Measurements from ENCODE around the gene SP4. TPM values are rescaled to one million over a fixed set of nuclear protein-coding genes. Genes with fewer than 3 reads are reported as not detected.

The SP4 gene
- total RNA-seq, 6 experiments from 2014 or later: 2.3 to 3.6 (median 2.9) TPM

GRCh38 chr7:21463524-21463923, 35.6 kb downstream of the SP4 start:
- Mint-ChIP-seq H3K4me3 (no peak overlapping the region), H3K9me3 (peaks cover 9% of the 10 kb centered on the region), H3K27me3 (ENCODE audit: insufficient read depth) (no peaks in the 10 kb centered on the region), H3K4me1 (ENCODE audit: low read depth) (no peaks in the 10 kb centered on the region), H3K36me3 (ENCODE audit: low read depth) (peaks cover 11% of the 10 kb centered on the region), H3K27ac (no peak overlapping the region)
- TF ChIP-seq, protein P1, sequence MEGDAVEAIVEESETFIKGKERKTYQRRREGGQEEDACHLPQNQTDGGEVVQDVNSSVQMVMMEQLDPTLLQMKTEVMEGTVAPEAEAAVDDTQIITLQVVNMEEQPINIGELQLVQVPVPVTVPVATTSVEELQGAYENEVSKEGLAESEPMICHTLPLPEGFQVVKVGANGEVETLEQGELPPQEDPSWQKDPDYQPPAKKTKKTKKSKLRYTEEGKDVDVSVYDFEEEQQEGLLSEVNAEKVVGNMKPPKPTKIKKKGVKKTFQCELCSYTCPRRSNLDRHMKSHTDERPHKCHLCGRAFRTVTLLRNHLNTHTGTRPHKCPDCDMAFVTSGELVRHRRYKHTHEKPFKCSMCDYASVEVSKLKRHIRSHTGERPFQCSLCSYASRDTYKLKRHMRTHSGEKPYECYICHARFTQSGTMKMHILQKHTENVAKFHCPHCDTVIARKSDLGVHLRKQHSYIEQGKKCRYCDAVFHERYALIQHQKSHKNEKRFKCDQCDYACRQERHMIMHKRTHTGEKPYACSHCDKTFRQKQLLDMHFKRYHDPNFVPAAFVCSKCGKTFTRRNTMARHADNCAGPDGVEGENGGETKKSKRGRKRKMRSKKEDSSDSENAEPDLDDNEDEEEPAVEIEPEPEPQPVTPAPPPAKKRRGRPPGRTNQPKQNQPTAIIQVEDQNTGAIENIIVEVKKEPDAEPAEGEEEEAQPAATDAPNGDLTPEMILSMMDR (IDR thresholded peaks at IDR 0.05): no peak
- DNase-seq: no peak

DNA sequence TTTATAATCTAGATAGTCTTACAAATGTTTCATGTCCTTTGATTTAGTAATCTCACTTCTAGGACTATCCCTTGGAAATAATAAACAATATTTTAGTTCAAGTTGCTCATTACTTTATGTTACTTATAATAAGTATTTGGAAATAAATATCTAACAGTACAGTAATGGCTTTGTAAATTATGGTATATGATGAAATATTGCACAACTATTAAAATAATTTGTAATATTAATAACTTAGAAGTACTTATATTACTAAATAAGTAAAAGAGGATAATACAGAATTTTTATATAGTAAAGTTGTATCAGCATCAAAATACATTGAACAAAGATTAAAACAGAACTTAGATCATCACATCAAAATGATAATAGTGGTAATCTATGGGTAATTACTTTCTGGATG, 41.1 kb downstream of the SP4 start:
- no peaks in the 10 kb centered on the region for H3K9me3 Mint-ChIP-seq
- no peak for DNase-seq
- H3K4me3 Mint-ChIP-seq: no peak overlapping the region
- H3K27me3 Mint-ChIP-seq (ENCODE audit: insufficient read depth): no peaks in the 10 kb centered on the region
- no peaks in the 10 kb centered on the region for H3K4me1 Mint-ChIP-seq (ENCODE audit: low read depth)
- TF ChIP-seq, protein P1 (IDR thresholded peaks at IDR 0.05): no peak
- no peak overlapping the region for H3K27ac Mint-ChIP-seq
- H3K36me3 Mint-ChIP-seq (ENCODE audit: low read depth): no peaks in the 10 kb centered on the region

DNA sequence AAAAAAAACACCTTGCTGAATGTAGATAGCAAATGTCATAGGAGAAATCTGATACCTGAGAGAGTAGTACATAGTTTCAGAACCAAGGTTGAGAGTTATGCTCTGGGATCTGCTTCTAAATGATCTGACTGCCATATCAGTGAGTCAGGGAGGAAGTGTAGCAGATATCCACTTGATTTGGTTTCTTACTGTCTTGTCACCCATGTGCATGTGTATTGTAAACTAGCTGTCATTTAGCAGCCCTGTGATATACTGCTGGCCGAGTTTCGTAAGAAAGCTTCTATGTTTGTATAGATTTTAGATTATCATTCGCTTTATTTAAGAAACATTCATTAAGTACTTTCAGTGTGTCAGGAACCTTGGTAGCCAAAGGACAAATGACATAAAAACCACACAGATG, 42.0 kb downstream of the SP4 start:
- DNase-seq: no peak

GRCh38 chr7:21472029-21472428, 44.1 kb downstream of the SP4 start:
- no peak for DNase-seq
- no peak overlapping the region for H3K4me3 Mint-ChIP-seq
- H3K36me3 Mint-ChIP-seq (ENCODE audit: low read depth): no peaks in the 10 kb centered on the region
- no peaks in the 10 kb centered on the region for H3K9me3 Mint-ChIP-seq
- TF ChIP-seq, protein P1 (IDR thresholded peaks at IDR 0.05): no peak
- H3K27me3 Mint-ChIP-seq (ENCODE audit: insufficient read depth): no peaks in the 10 kb centered on the region
- H3K27ac Mint-ChIP-seq: no peak overlapping the region
- H3K4me1 Mint-ChIP-seq (ENCODE audit: low read depth): no peaks in the 10 kb centered on the region

More for the DNA sequence above, 42.0 kb downstream of the SP4 start:
- H3K9me3 Mint-ChIP-seq: no peaks in the 10 kb centered on the region
- H3K27me3 Mint-ChIP-seq (ENCODE audit: insufficient read depth): no peaks in the 10 kb centered on the region
- no peaks in the 10 kb centered on the region for H3K36me3 Mint-ChIP-seq (ENCODE audit: low read depth)
- H3K4me3 Mint-ChIP-seq: no peak overlapping the region
- no peaks in the 10 kb centered on the region for H3K4me1 Mint-ChIP-seq (ENCODE audit: low read depth)
- TF ChIP-seq, protein P1 (IDR thresholded peaks at IDR 0.05): no peak
- no peak overlapping the region for H3K27ac Mint-ChIP-seq

- Mint-ChIP-seq H3K27me3 (ENCODE audit: insufficient read depth) (no peaks in the 10 kb centered on the region), H3K27ac (no peak overlapping the region), H3K4me3 (no peak overlapping the region), H3K4me1 (ENCODE audit: low read depth) (no peaks in the 10 kb centered on the region), H3K9me3 (no peaks in the 10 kb centered on the region), H3K36me3 (ENCODE audit: low read depth) (no peaks in the 10 kb centered on the region)
- TF ChIP-seq, protein P1 (IDR thresholded peaks at IDR 0.05): no peak
- DNase-seq: no peak
Measured at GRCh38 chr7:21476429-21476828, 48.5 kb downstream of the SP4 start.

Measured in HFFc6 (cell line).